Activated effector memory CD4-positive, alpha-beta T cell treated with Interleukin-2 at 50 U/mL for 16 hours (primary cell): Measurements from ENCODE around the gene HOXA2.

Source experiments
- DNase-seq: peaks from one replicate; pipeline ENCODE4 v3.0.0-alpha.2; 2020

The HOXA2 gene

GRCh38 chr7:27071622-27072390, 30.7 kb downstream of the HOXA2 start:
- DNase-seq: no peak

- DNase-seq: no peak
These were observed 34.2 kb downstream of the HOXA2 start for GRCh38 chr7:27068259-27068658.

- DNase-seq: no peak
These were observed 36.3 kb downstream of the HOXA2 start for GRCh38 chr7:27066148-27066547.

GRCh38 chr7:27065709-27066108, 36.8 kb downstream of the HOXA2 start:
- no peak for DNase-seq

- DNase-seq: no peak
These were observed 37.8 kb downstream of the HOXA2 start for GRCh38 chr7:27064661-27065060.

GRCh38 chr7:27064159-27064558, 38.3 kb downstream of the HOXA2 start:
- DNase-seq: no peak

GRCh38 chr7:27062946-27063345, 39.5 kb downstream of the HOXA2 start:
- DNase-seq: no peak

GRCh38 chr7:27053153-27053552, 49.3 kb downstream of the HOXA2 start:
- DNase-seq: no peak

GRCh38 chr7:27051451-27051850, 51.0 kb downstream of the HOXA2 start:
- no peak for DNase-seq
